IPS DF 4.7 (cell line): ENCODE results near the gene ROPN1B.

Experiments
- DNase-seq: peaks from one replicate; pipeline ENCODE4 v3.0.0-alpha.2; 2013; ENCODE audit warnings: low spot score; ENCODE audit errors: extremely low read depth

The ROPN1B gene

GRCh38 chr3:126026761-126027160 lies 57.8 kb downstream of the ROPN1B start:
- no peak for DNase-seq

- DNase-seq: no peak
Measured at GRCh38 chr3:126028096-126028495, 59.1 kb downstream of the ROPN1B start.

- no peak for DNase-seq
Measured at GRCh38 chr3:126029241-126029640, 60.3 kb downstream of the ROPN1B start.

GRCh38 chr3:126030455-126030854 lies 61.5 kb downstream of the ROPN1B start:
- DNase-seq: no peak

- no peak for DNase-seq
Measured at GRCh38 chr3:126031981-126032471, 63.0 kb downstream of the ROPN1B start.
